HG03558 (cell line): ENCODE measurements around the gene AGAP2.
"Not testable (repeated sequence)": the region's sequence is repeated elsewhere in the genome, so short reads cannot be mapped to it uniquely, and the experiment has no call there.

Experiments used
- ATAC-seq: cut with Tn5 transposase; IDR thresholded peaks from one replicate; pipeline ENCODE4 v1.9.1; 2021; ENCODE audit warnings: moderate number of reproducible peaks; ENCODE audit not compliant: unreplicated experiment; ENCODE audit errors: extremely low read depth

Gene AGAP2

DNA sequence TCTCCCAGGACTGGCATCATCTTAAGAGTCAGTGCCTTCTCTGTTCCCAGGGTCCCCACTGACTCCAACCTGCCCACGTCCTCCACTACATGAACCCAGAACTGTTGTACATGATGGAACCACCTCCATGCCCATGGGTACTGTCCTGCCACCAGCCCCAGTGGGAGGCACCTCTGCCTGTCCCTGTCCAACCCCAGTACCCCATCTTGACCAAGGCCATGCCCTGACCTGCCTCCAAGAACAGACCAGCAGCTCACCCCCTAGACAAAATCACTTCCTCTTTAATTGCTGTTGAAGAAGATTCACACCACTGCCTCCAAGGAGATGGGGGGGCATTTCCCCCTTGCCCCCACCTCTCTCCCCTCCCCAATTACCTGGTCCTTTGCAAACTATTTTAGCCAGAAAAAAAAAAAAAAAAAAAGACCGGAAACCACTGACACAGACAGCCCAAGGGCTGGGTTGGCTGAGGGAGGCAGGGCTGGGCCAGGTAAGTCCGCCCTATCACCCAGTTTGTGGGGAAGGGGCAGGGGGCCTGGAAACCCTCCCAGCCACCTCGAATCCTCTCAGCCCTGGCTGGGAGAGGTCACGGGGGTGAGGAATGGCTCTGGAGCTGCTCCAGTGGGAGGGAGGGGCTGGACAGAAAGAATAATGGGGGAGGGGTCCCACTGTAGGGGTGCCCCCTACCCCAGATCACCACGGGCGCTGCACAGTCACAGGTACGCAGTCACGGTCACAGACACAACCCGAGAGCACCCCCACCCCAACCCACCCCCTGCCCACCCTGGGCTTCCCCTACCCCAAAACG is 13.4 kb downstream of the AGAP2 start:
- ATAC-seq = no peak

DNA sequence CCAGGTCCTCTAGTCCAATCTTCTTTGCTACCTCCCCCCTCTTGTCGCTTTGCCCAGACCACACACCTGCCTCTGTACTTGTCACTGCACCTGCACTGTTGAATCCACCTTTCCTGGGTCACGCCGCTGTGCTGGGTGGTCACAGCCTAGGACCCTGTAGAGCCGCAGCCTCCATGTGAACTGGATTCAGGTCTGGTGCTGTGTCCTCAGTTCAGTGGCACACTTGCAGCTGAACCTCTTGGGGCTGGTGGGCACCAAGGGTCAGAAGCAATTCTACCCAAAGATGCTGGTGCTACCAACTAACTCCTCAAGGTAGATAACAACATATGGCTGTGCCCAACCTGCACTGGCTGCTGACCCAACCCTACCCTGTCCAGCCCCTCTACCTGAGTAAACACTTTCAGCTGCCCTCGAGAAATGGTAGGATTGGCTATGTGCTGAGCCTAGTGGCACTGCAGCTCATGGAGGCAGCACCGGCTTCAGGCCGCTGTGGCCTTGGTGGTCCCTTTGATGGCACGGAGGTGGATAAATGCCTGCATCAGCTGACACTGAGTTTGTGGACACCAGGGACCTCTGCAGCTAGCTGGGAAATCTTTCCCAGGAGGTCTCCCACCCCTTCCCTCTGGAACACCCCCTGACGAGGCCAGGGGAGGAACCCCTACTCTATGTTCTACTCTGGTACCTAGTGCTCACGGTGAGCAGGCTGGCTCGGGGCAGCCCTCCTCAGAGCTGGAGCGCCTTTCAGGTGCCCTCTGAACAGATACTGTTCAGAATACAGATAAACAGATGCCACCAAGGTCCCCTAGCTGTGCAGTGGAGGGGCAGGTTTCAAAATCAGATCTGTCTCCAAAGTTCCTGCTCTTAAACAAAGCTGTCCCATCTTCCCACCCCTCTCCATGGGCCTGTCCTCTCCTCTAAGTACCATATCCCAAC is 14.3 kb downstream of the AGAP2 start:
- no peak for ATAC-seq

DNA sequence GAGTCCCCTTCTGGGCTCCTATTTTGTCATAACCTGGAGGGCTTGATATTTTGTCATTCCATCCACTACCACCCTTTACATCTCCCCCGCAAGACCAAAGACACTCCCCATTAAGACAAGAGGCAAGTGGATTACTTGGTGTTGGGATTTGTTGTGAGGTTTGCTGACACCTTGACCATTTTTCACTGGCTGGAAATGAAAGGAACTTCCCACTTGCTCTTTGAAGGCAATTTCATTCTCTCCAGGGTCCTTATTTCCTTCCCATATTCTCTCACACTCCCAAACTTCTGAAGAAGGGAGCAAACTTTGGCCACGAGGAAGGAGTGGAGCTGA is 14.9 kb downstream of the AGAP2 start:
- ATAC-seq = no peak

DNA sequence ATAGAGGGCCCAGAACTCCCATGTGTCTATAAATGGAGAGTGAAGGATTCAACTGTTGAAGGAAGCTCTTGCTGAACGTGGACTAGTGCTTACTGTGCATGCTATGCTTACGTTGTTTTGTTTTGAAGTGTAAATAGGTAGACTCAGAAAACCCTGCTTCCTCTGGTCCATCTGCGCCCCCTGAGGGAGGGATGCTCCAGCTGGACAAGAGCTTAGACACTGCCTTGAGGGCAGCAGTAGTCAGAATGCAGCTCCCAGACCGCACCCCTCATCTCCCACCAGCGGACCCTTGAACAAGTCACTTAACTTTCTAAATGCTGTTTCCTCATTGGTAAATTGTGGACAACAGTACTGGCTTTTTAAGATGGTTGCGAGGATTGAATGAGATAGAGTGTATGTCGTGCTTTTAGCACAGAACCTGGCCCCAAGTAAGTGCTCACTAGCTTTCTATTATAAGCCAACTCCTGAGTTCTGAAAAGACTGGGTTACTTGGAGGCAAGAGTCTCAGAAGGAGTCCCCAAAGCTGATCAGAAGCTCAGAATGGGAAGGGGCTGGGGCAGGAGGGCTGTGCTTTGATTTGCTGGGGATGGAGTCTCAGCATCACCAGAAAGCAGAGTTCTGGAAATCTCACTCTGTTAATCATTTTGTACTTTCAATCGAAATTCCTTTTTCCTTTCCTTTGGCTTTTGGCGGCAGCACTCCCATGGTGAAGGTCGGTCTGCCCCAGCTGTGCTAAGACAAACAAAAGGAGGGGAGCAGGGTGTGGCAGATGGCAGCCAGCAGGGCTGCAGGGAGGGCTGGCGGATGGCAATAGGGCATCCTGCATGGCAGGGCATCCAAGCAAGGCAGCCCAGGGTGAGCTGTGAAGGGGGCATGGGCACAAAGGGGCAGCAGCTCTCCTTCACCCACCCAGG is 15.6 kb downstream of the AGAP2 start:
- no peak for ATAC-seq

DNA sequence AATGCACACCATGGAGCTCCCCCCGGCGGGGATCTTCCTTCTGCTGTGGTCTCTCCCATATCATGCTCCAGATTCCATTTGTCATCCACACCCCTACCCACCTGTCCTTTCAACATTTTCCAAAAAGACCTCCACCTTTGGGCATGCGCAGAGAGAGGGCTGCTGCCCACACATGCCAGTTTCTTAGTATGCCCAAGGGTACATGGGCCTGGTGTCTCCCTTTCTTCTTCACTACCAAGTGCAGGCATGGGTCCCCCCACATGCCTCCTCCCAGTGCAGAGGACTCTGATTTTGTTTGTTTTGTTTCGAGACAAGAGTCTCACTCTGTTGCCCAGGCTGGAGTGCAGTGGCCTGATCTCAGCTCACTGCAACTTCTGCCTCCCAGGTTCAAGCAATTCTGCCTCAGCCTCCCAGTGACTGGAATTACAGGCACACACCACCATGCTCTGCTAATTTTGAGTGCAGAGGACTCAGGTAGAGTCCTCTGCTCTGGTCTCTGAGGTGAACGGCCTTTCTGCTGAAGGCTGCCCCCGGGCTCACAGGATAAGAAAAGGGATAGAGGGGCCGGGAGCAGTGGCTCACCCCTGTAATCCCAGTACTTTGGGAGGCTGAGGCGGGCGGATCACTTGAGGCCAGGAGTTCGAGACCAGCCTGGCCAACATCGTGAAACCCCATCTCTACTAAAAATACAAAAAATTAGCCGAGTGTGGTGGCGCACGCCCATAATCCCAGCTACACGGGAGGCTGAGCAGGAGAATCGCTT is 16.5 kb downstream of the AGAP2 start:
- ATAC-seq = not testable (repeated sequence)

DNA sequence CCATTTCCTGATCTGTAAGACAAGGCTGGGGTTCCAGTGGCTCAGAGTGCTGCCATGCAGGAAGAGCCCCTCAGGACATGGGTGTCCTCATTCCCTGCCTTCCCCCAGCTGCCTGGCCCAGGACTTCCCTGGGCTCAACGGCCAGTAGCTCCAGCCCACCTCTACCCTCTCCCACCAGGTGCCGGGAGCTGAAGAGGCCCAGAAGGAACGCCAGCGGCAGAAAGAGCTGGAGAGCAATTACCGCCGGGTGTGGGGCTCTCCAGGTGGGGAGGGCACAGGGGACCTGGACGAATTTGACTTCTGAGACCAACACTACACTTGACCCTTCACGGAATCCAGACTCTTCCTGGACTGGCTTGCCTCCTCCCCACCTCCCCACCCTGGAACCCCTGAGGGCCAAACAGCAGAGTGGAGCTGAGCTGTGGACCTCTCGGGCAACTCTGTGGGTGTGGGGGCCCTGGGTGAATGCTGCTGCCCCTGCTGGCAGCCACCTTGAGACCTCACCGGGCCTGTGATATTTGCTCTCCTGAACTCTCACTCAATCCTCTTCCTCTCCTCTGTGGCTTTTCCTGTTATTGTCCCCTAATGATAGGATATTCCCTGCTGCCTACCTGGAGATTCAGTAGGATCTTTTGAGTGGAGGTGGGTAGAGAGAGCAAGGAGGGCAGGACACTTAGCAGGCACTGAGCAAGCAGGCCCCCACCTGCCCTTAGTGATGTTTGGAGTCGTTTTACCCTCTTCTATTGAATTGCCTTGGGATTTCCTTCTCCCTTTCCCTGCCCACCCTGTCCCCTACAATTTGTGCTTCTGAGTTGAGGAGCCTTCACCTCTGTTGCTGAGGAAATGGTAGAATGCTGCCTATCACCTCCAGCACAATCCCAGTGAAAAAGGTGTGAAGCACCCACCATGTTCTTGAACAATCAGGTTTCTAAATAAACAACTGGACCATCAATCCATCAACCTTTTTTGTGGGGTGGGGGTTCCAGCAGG is 17.6 kb downstream of the AGAP2 start:
- no peak for ATAC-seq

DNA sequence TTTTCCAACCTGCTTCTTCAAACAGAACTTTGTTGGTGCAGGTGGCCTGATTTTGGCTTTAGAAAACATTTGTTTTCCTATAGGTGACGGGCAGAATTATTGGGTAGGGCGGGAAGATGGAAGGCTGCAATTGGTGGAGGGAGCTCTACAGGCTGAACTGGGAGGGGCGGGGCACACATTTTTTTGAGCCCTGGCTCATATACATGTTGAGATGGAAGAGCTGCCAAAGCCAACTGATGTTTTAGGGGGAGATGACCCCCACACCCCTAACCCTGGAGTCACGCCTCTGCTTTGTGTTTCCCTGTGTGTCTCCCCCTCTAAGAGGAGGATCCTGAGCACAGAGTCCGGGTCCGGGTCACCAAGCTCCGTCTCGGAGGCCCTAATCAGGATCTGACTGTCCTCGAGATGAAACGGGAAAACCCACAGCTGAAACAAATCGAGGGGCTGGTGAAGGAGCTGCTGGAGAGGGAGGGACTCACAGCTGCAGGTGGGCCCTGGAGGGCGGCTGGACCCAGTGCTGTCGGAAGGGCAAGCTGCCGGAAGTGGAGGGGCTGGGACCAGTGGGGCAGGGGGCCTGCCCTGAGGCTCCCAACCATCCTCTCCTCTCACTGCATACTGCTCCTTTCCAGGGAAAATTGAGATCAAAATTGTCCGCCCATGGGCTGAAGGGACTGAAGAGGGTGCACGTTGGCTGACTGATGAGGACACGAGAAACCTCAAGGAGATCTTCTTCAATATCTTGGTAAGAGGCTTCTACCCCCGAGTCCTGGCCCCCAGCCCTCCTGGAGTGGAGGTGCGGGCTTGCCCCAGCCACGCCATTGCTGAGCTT is 18.6 kb downstream of the AGAP2 start:
- no peak for ATAC-seq

DNA sequence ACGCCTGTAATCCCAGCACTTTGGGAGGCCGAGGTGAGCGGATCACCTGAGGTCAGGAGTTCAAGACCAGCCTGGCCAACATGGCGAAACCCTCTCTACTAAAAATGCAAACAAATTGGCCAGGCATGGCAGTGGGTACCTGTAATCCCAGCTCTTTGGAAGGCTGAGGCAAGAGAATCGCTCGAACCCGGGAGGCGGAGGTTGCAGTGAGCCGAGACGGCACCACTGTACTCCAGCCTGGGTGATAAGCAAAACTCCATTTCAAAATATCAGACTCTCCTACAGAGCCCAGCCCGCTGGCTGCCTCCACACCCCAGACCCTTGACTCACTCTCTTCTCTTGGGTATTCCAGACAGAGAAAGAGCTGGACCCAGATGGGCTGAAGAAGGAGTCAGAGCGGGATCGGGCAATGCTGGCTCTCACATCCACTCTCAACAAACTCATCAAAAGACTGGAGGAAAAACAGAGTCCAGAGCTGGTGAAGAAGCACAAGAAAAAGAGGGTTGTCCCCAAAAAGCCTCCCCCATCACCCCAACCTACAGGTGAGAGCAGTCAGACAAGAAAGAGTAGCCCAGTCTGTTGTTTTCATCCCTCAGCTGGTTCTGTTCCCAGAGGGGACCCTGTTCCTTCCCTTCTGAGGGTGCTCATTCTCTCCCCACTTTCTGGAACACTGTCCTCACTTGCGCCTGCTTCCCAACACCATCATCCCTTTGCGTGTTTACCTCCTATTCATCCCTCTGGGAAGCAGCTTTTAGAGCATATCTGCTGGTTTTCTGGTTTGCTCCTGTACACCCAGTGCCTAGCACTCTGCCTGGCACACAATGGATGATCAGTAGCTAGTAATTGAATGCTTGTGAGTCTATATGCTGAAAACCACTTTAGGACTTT is 19.7 kb downstream of the AGAP2 start:
- no peak for ATAC-seq

- ATAC-seq = no peak
These were observed 20.5 kb downstream of the AGAP2 start for GRCh38 chr12:57717846-57718640.

GRCh38 chr12:57717131-57717530 is 21.4 kb downstream of the AGAP2 start:
- ATAC-seq = no peak

- ATAC-seq = no peak
These were observed 22.2 kb downstream of the AGAP2 start for GRCh38 chr12:57716305-57716704.

DNA sequence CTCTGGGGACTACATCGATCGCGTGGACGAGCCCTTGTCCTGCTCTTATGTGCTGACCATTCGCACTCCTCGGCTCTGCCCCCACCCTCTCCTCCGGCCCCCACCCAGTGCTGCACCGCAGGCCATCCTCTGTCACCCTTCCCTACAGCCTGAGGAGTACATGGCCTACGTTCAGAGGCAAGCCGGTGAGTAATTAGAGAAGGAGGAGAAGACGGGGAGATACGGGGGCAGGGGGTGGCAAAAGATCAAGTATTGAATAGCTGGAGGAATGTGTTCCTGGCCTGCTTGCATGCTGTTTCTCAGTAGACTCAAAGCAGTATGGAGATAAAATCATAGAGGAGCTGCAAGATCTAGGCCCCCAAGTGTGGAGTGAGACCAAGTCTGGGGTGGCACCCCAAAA is 22.8 kb downstream of the AGAP2 start:
- no peak for ATAC-seq

DNA sequence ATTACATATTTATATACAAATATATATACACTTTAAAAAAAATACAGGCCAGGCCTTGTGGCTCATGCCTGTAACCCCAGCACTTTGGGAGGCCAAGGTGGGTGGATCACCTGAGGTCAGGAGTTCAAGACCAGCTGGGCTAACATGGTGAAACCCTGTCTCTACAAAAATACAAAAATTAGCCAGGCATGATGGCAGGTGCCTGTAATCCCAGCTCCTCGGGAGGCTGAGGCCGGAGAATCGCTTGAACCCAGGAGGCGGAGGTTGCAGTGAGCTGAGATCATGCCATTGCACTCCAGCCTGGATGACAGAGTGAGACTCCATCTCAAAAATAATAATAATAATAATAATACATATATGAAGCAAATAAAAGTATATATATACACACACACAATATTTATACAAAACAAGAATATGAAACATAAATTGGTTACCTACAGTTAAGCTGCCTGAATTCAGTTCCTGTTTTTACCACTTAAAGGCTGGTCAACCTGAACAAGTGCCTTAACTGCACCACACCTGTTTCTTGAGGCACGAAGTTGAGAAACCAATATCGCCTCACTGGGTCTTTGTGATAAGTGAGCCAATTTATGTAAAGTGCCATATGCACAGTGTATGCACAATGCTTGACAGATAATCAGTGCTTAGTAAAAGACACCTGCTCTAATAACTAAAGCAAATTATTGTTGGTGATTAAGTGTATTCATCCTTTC is 23.4 kb downstream of the AGAP2 start:
- not testable (repeated sequence) for ATAC-seq

GRCh38 chr12:57713209-57713608 is 25.3 kb downstream of the AGAP2 start:
- ATAC-seq = no peak

DNA sequence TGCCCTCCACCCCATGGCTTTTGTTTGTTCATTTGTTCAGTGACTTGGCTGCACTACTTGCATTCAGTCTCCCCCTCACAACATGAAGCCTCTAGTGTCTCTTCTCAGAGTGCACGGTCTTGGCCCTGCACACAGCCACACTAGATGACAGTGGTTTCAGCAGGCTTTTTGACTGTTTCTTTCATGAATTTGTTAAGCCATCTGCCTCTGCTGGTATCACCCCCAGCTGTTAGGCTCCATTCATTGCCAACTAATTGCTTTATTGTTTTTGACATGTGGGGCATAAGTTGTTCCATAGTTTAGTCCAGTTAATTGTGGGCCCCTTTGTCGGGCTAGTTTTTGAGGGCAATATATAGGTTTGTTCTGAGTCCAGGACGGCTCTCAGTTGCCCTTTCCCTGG is 25.8 kb downstream of the AGAP2 start:
- no peak for ATAC-seq
